ENCODE results near the gene ZNF598. TPM values are rescaled to one million over a fixed set of nuclear protein-coding genes. Genes with fewer than 3 reads are reported as not detected.

Gene ZNF598
- total and polyA plus RNA-seq, 2 of the 13 experiments (the other 11 are each of a cell fraction or from before 2014, with no cell fraction given): 13.5 to 14.2 TPM

DNA sequence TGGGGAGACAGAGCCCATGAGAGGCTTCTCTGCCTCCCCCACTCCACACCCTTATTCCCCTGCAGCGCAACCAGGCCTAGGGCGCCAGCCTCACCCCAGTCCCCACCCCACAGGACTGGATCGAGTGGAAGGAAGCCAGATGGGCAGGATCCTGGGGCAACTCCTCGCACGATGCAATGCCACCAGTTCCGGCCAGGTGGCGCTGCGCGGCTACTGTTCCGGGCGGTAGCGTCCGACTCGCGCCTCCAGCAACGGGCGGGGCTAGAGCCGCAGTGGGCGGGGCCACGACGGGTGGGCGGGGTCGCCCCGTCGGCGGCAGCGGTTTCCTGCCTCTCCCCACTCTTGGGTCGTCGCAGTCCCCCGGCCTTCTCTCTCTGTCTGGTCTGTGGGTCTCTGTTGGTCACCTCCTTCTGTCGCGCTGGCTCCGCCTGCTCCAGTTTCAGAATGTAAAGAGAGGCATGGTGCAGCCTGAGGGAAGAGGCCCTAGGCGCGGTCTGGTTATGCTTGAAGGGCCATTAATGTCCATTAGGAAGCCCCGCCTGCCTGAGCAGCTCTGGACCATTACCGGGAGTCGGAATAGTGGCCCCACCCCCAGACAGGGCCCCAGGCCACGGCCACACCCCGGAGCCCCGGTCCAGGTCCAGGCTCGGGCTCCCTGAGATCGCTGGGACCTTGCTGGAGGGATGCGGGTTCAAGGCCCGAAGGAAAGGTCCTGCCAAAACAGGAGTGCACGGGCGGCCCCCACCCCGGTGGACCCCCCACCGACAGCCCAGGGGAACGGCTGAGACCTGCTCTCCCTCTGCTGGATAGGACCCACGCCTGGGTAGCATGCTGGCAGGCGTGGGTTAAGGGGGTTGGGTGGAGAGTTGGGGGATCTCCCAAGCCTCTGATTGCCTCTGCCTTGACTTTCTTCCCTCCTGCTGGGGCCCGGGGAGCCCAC lies 13.7 kb upstream of the ZNF598 start (continued):
- TF ChIP-seq, protein P1, sequence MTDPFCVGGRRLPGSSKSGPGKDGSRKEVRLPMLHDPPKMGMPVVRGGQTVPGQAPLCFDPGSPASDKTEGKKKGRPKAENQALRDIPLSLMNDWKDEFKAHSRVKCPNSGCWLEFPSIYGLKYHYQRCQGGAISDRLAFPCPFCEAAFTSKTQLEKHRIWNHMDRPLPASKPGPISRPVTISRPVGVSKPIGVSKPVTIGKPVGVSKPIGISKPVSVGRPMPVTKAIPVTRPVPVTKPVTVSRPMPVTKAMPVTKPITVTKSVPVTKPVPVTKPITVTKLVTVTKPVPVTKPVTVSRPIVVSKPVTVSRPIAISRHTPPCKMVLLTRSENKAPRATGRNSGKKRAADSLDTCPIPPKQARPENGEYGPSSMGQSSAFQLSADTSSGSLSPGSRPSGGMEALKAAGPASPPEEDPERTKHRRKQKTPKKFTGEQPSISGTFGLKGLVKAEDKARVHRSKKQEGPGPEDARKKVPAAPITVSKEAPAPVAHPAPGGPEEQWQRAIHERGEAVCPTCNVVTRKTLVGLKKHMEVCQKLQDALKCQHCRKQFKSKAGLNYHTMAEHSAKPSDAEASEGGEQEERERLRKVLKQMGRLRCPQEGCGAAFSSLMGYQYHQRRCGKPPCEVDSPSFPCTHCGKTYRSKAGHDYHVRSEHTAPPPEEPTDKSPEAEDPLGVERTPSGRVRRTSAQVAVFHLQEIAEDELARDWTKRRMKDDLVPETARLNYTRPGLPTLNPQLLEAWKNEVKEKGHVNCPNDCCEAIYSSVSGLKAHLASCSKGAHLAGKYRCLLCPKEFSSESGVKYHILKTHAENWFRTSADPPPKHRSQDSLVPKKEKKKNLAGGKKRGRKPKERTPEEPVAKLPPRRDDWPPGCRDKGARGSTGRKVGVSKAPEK (CRISPR knock-in tag; IDR thresholded peaks at IDR 0.05; ENCODE audit: borderline replicate concordance): no peak
- TF ChIP-seq ZNF263 (CRISPR knock-in tag; IDR thresholded peaks at IDR 0.05) (no peak), KMT2B (CRISPR knock-in tag; IDR thresholded peaks at IDR 0.05) (no peak; the same call in 1 of the 2 replicates), ZNF180 (CRISPR knock-in tag; IDR thresholded peaks at IDR 0.05; ENCODE audit: borderline replicate concordance, low read depth) (no peak), ZNF766 (CRISPR knock-in tag; IDR thresholded peaks at IDR 0.05; ENCODE audit: borderline replicate concordance) (peak; percentile 50; the same call in 1 of the 2 replicates), KDM6A (CRISPR knock-in tag; IDR thresholded peaks at IDR 0.05; ENCODE audit: low read depth) (no peak), ZNF788 (CRISPR knock-in tag; IDR thresholded peaks at IDR 0.05; ENCODE audit: borderline replicate concordance) (no peak), ZNF281 (CRISPR knock-in tag; IDR thresholded peaks at IDR 0.05; ENCODE audit: borderline replicate concordance) (no peak), ARNTL (CRISPR knock-in tag; IDR thresholded peaks at IDR 0.05) (0 out of 2 replicates have a peak, but pooled peaks have one; percentile 29), ZNF773 (CRISPR knock-in tag; IDR thresholded peaks at IDR 0.05; ENCODE audit: borderline replicate concordance) (no peak), ZNF207 (IDR thresholded peaks at IDR 0.05; ENCODE audit: borderline replicate concordance) (no peak), SMAD3 (CRISPR knock-in tag; IDR thresholded peaks at IDR 0.05) (0 out of 2 replicates have a peak, but pooled peaks have one; percentile 34)
- TF ChIP-seq, protein P2, sequence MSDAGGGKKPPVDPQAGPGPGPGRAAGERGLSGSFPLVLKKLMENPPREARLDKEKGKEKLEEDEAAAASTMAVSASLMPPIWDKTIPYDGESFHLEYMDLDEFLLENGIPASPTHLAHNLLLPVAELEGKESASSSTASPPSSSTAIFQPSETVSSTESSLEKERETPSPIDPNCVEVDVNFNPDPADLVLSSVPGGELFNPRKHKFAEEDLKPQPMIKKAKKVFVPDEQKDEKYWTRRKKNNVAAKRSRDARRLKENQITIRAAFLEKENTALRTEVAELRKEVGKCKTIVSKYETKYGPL (CRISPR knock-in tag; IDR thresholded peaks at IDR 0.05): no peak
- TF ChIP-seq, protein P3, sequence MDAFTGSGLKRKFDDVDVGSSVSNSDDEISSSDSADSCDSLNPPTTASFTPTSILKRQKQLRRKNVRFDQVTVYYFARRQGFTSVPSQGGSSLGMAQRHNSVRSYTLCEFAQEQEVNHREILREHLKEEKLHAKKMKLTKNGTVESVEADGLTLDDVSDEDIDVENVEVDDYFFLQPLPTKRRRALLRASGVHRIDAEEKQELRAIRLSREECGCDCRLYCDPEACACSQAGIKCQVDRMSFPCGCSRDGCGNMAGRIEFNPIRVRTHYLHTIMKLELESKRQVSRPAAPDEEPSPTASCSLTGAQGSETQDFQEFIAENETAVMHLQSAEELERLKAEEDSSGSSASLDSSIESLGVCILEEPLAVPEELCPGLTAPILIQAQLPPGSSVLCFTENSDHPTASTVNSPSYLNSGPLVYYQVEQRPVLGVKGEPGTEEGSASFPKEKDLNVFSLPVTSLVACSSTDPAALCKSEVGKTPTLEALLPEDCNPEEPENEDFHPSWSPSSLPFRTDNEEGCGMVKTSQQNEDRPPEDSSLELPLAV (CRISPR knock-in tag; conservative IDR thresholded peaks at IDR 0.05; ENCODE audit: low read depth): no peak
- TF ChIP-seq, protein P4, sequence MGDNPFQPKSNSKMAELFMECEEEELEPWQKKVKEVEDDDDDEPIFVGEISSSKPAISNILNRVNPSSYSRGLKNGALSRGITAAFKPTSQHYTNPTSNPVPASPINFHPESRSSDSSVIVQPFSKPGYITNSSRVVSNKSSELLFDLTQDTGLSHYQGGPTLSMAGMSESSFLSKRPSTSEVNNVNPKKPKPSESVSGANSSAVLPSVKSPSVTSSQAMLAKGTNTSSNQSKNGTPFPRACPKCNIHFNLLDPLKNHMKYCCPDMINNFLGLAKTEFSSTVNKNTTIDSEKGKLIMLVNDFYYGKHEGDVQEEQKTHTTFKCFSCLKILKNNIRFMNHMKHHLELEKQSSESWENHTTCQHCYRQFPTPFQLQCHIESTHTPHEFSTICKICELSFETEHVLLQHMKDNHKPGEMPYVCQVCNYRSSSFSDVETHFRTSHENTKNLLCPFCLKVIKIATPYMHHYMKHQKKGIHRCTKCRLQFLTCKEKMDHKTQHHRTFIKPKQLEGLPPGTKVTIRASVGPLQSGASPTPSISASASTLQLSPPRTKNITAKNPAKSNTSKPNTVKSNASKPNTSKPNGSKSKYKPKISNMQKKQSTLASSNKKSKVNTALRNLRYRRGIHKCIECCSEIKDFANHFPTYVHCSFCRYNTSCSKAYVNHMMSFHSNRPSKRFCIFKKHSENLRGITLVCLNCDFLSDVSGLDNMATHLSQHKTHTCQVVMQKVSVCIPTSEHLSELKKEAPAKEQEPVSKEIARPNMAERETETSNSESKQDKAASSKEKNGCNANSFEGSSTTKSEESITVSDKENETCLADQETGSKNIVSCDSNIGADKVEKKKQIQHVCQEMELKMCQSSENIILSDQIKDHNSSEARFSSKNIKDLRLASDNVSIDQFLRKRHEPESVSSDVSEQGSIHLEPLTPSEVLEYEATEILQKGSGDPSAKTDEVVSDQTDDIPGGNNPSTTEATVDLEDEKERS (CRISPR knock-in tag; IDR thresholded peaks at IDR 0.05): peak; percentile 68; the same call in 1 of the 2 replicates

Data from HepG2 (cell line).